NCI-H2196 (cell line): Measurements from ENCODE around the gene FMN1.
A peak's percentile ranks its signal among the peaks of the same experiment; 100 is the strongest.
"Not testable (repeated sequence)": the region's sequence is repeated elsewhere in the genome, so short reads cannot be mapped to it uniquely, and the experiment has no call there.

Experiments
- DNase-seq: peaks from one replicate; lab custom pipeline; 2025; ENCODE audit not compliant: unreplicated experiment; lab: John Stamatoyannopoulos, UW

Gene FMN1

GRCh38 chr15:33098094-33099058, 96.1 kb downstream of the FMN1 start:
- no peak for DNase-seq

GRCh38 chr15:33096134-33096533, 98.4 kb downstream of the FMN1 start:
- DNase-seq = no peak

- no peak for DNase-seq
Measured at GRCh38 chr15:33095641-33096040, 98.9 kb downstream of the FMN1 start.

GRCh38 chr15:33094336-33094735, 100.2 kb downstream of the FMN1 start:
- DNase-seq = no peak

GRCh38 chr15:33093222-33093621, 101.3 kb downstream of the FMN1 start:
- no peak for DNase-seq

- no peak for DNase-seq
Measured at GRCh38 chr15:33091983-33092693, 102.4 kb downstream of the FMN1 start.

- peak; percentile 63 for DNase-seq
Measured at GRCh38 chr15:33089878-33090757, 104.4 kb downstream of the FMN1 start.

GRCh38 chr15:33089165-33089877, 105.2 kb downstream of the FMN1 start:
- DNase-seq = no peak

- DNase-seq = peak; percentile 47
Measured at GRCh38 chr15:33086500-33087121, 107.9 kb downstream of the FMN1 start.

- no peak for DNase-seq
Measured at GRCh38 chr15:33084661-33085060, 109.9 kb downstream of the FMN1 start.

- no peak for DNase-seq
Measured at GRCh38 chr15:33083232-33084081, 111.1 kb downstream of the FMN1 start.

- DNase-seq = no peak
Measured at GRCh38 chr15:33080006-33080405, 114.5 kb downstream of the FMN1 start.

GRCh38 chr15:33078607-33079006, 115.9 kb downstream of the FMN1 start:
- DNase-seq = no peak

GRCh38 chr15:33076937-33077336, 117.6 kb downstream of the FMN1 start:
- DNase-seq = no peak

- DNase-seq = no peak
Measured at GRCh38 chr15:33074942-33075341, 119.6 kb downstream of the FMN1 start.

- DNase-seq = no peak
Measured at GRCh38 chr15:33074212-33074611, 120.3 kb downstream of the FMN1 start.

GRCh38 chr15:33071451-33071850, 123.1 kb downstream of the FMN1 start:
- no peak for DNase-seq

GRCh38 chr15:33069903-33070302, 124.6 kb downstream of the FMN1 start:
- not testable (repeated sequence) for DNase-seq

GRCh38 chr15:33069161-33069560, 125.4 kb downstream of the FMN1 start:
- no peak for DNase-seq
